ENCODE measurements around the gene CNBP.

GRCh38 chr3:129196601-129197000, 12.9 kb upstream of the CNBP start:
- TF ChIP-seq CTCF (conservative IDR thresholded peaks at IDR 0.05) = no peak
- no peak for TF ChIP-seq ZFX (IDR thresholded peaks at IDR 0.05)

Measured in C4-2B (cell line).